Esophagus muscularis mucosa (tissue), 4 donors: Measurements from ENCODE around the gene LAMA5. TPM values are rescaled to one million over a fixed set of nuclear protein-coding genes. Genes with fewer than 3 reads are reported as not detected.

ENCODE experiments used
- DNase-seq: peaks from one replicate; pipeline ENCODE4 v3.0.0-alpha.2; 2017; ENCODE audit errors: extremely low spot score
- H3K27ac ChIP-seq, 4 donors: fragments of 200-600 bp; sonication (generic); replicated peaks in 1 of 4; 1 replicate in 3 of 4; 2 replicates in 1 of 4; pipeline ENCODE4 v1.5.1; 2016 to 2019; ENCODE audit warnings: mild to moderate bottlenecking in 1 of 4
- H3K27me3 ChIP-seq, 4 donors: fragments of 200-600 bp; sonication (generic); one replicate each; pipeline versions ENCODE4 v1.5.1 to v1.6.0; 2016 to 2019
- H3K36me3 ChIP-seq, 4 donors: fragments of 200-600 bp; sonication (generic); one replicate each; pipeline ENCODE4 v1.5.1; 2016 to 2019
- H3K4me1 ChIP-seq, 4 donors: fragments of 200-600 bp; sonication (generic); one replicate each; pipeline ENCODE4 v1.5.1; 2016 to 2019
- H3K4me3 ChIP-seq, 4 donors: fragments of 200-600 bp; sonication (generic); 1 replicate in 2 of 4; 2 replicates in 2 of 4; pipeline ENCODE4 v1.5.1; 2016 to 2019; ENCODE audit warnings: mild to moderate bottlenecking in 4 of 4, moderate library complexity in 1 of 4
- H3K9me3 ChIP-seq, 4 donors: fragments of 200-600 bp; sonication (generic); 1 replicate in 3 of 4; 2 replicates in 1 of 4; pipeline ENCODE4 v1.5.1; 2016 to 2019
- CTCF ChIP-seq, 3 experiments: fragments of 200-600 bp in 2 of 3; fragments of 450-650 bp in 1 of 3; sonication (generic) in 2 of 3; IDR thresholded peaks; one replicate each; pipeline ENCODE4 v1.5.1; 2017 to 2019; ENCODE audit warnings: antibody characterized with exemption in 3 of 3, mild to moderate bottlenecking in 2 of 3, moderate library complexity in 1 of 3
- EP300 ChIP-seq: sonication (generic); formaldehyde crosslinking; IDR thresholded peaks from one replicate; pipeline ENCODE4 v1.6.1; 2017; ENCODE audit warnings: antibody characterized with exemption
- POLR2A ChIP-seq: fragments of 450-650 bp; IDR thresholded peaks from one replicate; pipeline ENCODE4 v1.6.1; 2017; ENCODE audit warnings: antibody characterized with exemption, moderate library complexity, mild to moderate bottlenecking, low read depth
- POLR2AphosphoS5 ChIP-seq, 2 donors: sonication (generic); formaldehyde crosslinking; IDR thresholded peaks; one replicate each; pipeline ENCODE4 v1.6.1; 2017; ENCODE audit warnings: antibody characterized with exemption in 2 of 2
- WGBS: methylation state at CpG from one replicate; pipeline ENCODE4 v1.1.5; 2018; 5-methylcytosine and 5-hydroxymethylcytosine counted together
- intact Hi-C: fragments of 100-400 bp; cut with DNase I; formaldehyde crosslinking; loops from one replicate; pipeline ENCODE4 v1.15.1; 2023
- total RNA-seq, 4 donors: library from RNA; depleted of rRNA; stranded (reverse); fragments of >200 nt; gene quantifications; one replicate each; pipeline versions ENCODE4 v1.1.0 to v1.2.1, GENCODE V29; 2016

Gene LAMA5
- total RNA-seq, 4 donors from 2014 or later, result 70.1 to 257 (median 150) TPM

DNA sequence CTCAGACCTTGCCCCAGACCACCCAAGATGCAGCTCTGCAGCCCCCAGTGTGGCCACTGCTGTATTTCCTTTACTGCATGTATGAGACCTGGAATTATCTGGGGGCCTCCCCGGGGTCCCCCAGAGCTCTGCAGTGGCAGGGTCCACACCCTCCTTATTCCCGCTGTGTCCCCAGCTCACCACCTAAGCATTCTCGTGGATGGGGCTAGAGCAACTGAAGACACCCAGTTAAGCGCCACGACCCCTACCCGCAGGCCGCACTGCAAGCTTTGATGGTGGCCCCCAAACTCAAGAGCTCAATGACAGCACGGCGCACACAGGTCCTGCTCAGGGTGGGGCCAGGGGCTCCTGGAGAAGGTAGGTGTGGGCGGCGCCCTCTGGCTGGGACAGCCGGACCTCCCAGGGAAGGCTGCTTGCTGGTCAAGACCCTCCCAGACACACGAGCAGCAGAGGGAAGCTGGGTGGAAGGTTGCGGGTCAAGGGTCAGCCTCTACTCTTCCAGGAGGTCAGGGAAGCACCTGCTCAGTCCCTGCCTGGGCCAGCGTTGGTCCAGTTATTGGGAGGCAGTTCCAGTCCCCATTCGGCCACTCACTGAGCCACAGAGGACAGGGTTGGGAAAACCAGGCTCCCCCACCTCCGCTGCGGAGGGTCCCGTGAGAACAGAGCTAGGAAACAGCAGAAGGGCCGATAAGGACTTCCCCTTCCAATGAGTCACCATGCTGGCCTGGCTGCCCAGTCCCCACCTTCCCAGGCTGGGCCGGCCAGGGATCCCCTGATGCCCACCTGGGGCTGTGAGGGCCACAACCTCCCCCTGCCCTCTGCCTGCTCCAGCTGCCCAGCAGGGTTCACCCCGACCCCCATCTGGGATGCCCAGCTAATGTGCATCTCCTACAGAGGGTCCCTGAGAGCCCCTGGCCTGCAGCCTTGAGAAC, 2.9 kb downstream of the LAMA5 start:
- H3K27me3 ChIP-seq, result no peaks in the 10 kb centered on the region
- peak overlapping the region; percentile 72 to 96 (median 88) for H3K4me3 ChIP-seq
- intact Hi-C loops, result no loop called here
- peaks cover 0 to 14% (median 9%) of the 10 kb centered on the region in 4 donors for H3K36me3 ChIP-seq
- DNase-seq, result no peak
- no peak for TF ChIP-seq CTCF (IDR thresholded peaks at IDR 0.05)
- no peak for TF ChIP-seq POLR2A
- TF ChIP-seq POLR2AphosphoS5 (IDR thresholded peaks at IDR 0.05), result no peak
- no peak for TF ChIP-seq EP300
- H3K9me3 ChIP-seq, result no peaks in the 10 kb centered on the region
- peak overlapping the region; percentile 93 to 97 (median 94) for H3K27ac ChIP-seq
- WGBS, result 68% methylated on average over 21 of the region's 22 CpGs
- H3K4me1 ChIP-seq, result peaks cover 83 to 97% (median 94%) of the 10 kb centered on the region in 4 donors

GRCh38 chr20:62362991-62363919, 3.9 kb downstream of the LAMA5 start:
- Histone ChIP-seq H3K4me3 (peak overlapping the region in 2 of 4 donors; percentile 87 to 90), H3K27me3 (no peaks in the 10 kb centered on the region), H3K4me1 (peaks cover 83 to 97% (median 94%) of the 10 kb centered on the region in 4 donors), H3K27ac (peak overlapping the region; percentile 93 to 97 (median 94)), H3K9me3 (no peaks in the 10 kb centered on the region), H3K36me3 (peaks cover 0 to 14% (median 9%) of the 10 kb centered on the region in 4 donors)
- intact Hi-C loops, result no loop called here
- TF ChIP-seq POLR2AphosphoS5 (IDR thresholded peaks at IDR 0.05) (no peak), CTCF (IDR thresholded peaks at IDR 0.05) (peak in 1 of 3 experiments; percentile 8), EP300 (no peak)
- WGBS, result 61% methylated on average over 12 of the region's 20 CpGs
- no peak for DNase-seq

- no peak overlapping the region for H3K4me3 ChIP-seq
- H3K9me3 ChIP-seq, result no peaks in the 10 kb centered on the region
- DNase-seq, result no peak
- TF ChIP-seq POLR2A (no peak), POLR2AphosphoS5 (IDR thresholded peaks at IDR 0.05) (no peak), CTCF (IDR thresholded peaks at IDR 0.05) (no peak), EP300 (no peak)
- H3K4me1 ChIP-seq, result peaks cover 83 to 97% (median 94%) of the 10 kb centered on the region in 4 donors
- H3K27ac ChIP-seq, result peak overlapping the region; percentile 93 to 97 (median 94)
- WGBS, result 59% methylated on average over 13 of the region's 13 CpGs
- intact Hi-C loops, result no loop called here
- H3K36me3 ChIP-seq, result peaks cover 0 to 14% (median 9%) of the 10 kb centered on the region in 4 donors
- no peaks in the 10 kb centered on the region for H3K27me3 ChIP-seq
Observed at GRCh38 chr20:62362590-62362940, 4.5 kb downstream of the LAMA5 start.

GRCh38 chr20:62361799-62362589, 5.1 kb downstream of the LAMA5 start:
- TF ChIP-seq POLR2A (no peak), EP300 (no peak), CTCF (IDR thresholded peaks at IDR 0.05) (no peak), POLR2AphosphoS5 (IDR thresholded peaks at IDR 0.05) (no peak)
- intact Hi-C loops, result no loop called here
- Histone ChIP-seq H3K27me3 (no peaks in the 10 kb centered on the region), H3K36me3 (peaks cover 0 to 14% (median 9%) of the 10 kb centered on the region in 4 donors), H3K27ac (peak overlapping the region; percentile 93 to 97 (median 94)), H3K4me1 (peaks cover 86 to 97% (median 96%) of the 10 kb centered on the region in 4 donors), H3K9me3 (no peaks in the 10 kb centered on the region), H3K4me3 (no peak overlapping the region)
- 79% methylated on average over 20 of the region's 34 CpGs for WGBS
- no peak for DNase-seq
